Measurements from ENCODE around the gene GYG1.

Gene GYG1

DNA sequence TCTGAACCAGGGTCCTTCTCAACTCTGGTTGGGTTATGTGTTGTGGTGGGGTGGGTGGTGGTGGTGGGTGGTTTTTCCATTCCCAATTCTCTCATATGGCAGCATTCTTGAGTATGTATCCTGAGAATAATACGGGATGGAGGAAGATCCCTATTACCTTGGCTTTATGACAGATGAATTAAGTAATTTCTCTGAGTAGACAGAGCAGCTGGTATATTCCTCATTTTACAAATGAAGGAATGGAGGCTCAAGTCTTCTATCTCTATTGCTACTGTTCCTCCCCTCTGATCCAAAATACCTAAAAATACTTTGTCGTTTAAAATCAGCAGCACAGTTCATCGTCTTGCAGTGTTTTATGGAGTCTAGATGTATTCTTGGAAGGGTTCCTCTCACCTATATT is 10.4 kb downstream of the GYG1 start:
- no peak overlapping the region for H3K4me3 ChIP-seq (ENCODE audit: low read depth, low read length)
- DNase-seq (ENCODE audit: low read depth) = no peak
- TF ChIP-seq POLR2A (IDR thresholded peaks at IDR 0.05; ENCODE audit: extremely low read depth, insufficient read length) = no peak
- TF ChIP-seq, protein P1, sequence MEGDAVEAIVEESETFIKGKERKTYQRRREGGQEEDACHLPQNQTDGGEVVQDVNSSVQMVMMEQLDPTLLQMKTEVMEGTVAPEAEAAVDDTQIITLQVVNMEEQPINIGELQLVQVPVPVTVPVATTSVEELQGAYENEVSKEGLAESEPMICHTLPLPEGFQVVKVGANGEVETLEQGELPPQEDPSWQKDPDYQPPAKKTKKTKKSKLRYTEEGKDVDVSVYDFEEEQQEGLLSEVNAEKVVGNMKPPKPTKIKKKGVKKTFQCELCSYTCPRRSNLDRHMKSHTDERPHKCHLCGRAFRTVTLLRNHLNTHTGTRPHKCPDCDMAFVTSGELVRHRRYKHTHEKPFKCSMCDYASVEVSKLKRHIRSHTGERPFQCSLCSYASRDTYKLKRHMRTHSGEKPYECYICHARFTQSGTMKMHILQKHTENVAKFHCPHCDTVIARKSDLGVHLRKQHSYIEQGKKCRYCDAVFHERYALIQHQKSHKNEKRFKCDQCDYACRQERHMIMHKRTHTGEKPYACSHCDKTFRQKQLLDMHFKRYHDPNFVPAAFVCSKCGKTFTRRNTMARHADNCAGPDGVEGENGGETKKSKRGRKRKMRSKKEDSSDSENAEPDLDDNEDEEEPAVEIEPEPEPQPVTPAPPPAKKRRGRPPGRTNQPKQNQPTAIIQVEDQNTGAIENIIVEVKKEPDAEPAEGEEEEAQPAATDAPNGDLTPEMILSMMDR (IDR thresholded peaks at IDR 0.05; ENCODE audit: low read depth, low read length) = no peak
- TF ChIP-seq, protein P2, sequence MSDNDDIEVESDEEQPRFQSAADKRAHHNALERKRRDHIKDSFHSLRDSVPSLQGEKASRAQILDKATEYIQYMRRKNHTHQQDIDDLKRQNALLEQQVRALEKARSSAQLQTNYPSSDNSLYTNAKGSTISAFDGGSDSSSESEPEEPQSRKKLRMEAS (IDR thresholded peaks at IDR 0.05; ENCODE audit: low read depth, low read length) = no peak
- no peak for TF ChIP-seq MYC (IDR thresholded peaks at IDR 0.05; ENCODE audit: low read depth, low read length)

DNA sequence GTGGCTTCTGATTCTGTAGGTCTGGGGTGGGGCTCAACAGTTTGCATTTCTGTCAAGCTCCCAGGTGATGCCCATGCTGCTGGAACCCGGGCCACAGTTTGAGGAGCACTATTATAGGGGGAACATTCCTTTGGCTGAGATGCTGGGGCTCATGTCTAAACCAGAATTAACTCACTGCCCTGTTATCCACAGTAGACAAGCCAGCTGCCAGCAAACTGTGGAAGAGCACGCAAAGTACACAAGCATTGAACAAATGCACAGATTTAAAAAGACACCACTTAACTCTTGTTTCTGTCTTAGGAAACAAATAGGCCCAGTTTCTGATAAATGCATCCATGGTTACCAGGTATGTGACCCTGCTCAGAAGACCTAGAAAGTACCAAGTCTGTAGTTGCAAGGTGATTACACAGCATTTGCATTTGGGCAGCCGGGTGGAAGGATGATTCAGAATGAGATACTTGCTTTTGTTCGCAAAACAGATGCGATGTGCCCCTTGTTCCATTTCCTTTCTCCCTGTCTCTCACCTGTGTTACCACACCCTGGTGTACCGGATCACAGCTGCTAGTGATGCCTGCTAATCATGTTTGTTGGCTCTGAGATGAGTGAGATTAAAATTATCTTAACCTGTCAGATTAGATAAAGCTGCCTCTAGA is 12.4 kb downstream of the GYG1 start:
- TF ChIP-seq, protein P2 (IDR thresholded peaks at IDR 0.05; ENCODE audit: low read depth, low read length) = no peak
- no peak for TF ChIP-seq POLR2A (IDR thresholded peaks at IDR 0.05; ENCODE audit: extremely low read depth, insufficient read length)
- TF ChIP-seq MYC (IDR thresholded peaks at IDR 0.05; ENCODE audit: low read depth, low read length) = no peak
- TF ChIP-seq, protein P1 (IDR thresholded peaks at IDR 0.05; ENCODE audit: low read depth, low read length) = no peak
- no peak for DNase-seq (ENCODE audit: low read depth)
- no peak overlapping the region for H3K4me3 ChIP-seq (ENCODE audit: low read depth, low read length)

DNA sequence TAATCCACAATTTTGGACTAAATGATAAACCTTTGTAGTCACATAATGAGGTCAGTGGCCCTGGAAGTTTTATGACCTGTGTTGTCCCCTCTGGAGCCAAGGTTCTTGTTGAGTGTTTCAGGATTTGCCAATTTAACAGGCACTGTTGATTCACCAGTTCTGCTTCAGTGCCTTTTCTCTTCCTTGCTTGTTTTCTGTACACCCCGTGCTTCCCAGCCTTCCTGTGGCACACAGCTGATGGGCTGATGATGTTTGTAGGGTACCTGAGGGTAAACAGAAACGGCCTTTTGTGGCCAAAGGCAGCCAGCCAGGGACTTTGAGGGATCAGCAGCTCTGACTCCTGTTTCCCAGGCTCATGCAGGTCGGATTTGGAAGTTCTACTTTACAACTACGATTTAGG is 13.3 kb downstream of the GYG1 start:
- TF ChIP-seq POLR2A (IDR thresholded peaks at IDR 0.05; ENCODE audit: extremely low read depth, insufficient read length) (no peak), MYC (IDR thresholded peaks at IDR 0.05; ENCODE audit: low read depth, low read length) (no peak)
- TF ChIP-seq, protein P2 (IDR thresholded peaks at IDR 0.05; ENCODE audit: low read depth, low read length) = no peak
- TF ChIP-seq, protein P1 (IDR thresholded peaks at IDR 0.05; ENCODE audit: low read depth, low read length) = no peak
- no peak for DNase-seq (ENCODE audit: low read depth)
- no peak overlapping the region for H3K4me3 ChIP-seq (ENCODE audit: low read depth, low read length)

DNA sequence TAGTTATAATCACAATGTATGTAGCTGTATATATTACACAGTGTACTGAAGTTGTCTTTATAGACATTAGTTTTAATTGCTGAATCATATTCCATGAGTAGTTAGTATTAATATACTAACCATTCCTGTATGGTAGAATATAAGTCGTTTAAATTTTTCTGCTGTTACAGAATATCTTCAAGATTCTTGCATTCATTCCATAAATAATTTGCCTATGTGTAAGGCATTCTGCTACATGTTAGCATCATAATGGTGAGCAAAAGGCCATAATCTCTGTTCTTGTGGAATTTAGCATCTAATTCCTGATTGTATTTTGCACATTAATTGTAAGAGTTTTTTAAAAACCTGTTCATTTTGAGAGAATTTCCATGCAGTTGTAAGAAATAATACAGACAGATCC is 14.1 kb downstream of the GYG1 start:
- no peak for DNase-seq (ENCODE audit: low read depth)
- no peak overlapping the region for H3K4me3 ChIP-seq (ENCODE audit: low read depth, low read length)
- TF ChIP-seq, protein P1 (IDR thresholded peaks at IDR 0.05; ENCODE audit: low read depth, low read length) = no peak
- TF ChIP-seq, protein P2 (IDR thresholded peaks at IDR 0.05; ENCODE audit: low read depth, low read length) = no peak
- TF ChIP-seq MYC (IDR thresholded peaks at IDR 0.05; ENCODE audit: low read depth, low read length) = no peak
- TF ChIP-seq POLR2A (IDR thresholded peaks at IDR 0.05; ENCODE audit: extremely low read depth, insufficient read length) = no peak

DNA sequence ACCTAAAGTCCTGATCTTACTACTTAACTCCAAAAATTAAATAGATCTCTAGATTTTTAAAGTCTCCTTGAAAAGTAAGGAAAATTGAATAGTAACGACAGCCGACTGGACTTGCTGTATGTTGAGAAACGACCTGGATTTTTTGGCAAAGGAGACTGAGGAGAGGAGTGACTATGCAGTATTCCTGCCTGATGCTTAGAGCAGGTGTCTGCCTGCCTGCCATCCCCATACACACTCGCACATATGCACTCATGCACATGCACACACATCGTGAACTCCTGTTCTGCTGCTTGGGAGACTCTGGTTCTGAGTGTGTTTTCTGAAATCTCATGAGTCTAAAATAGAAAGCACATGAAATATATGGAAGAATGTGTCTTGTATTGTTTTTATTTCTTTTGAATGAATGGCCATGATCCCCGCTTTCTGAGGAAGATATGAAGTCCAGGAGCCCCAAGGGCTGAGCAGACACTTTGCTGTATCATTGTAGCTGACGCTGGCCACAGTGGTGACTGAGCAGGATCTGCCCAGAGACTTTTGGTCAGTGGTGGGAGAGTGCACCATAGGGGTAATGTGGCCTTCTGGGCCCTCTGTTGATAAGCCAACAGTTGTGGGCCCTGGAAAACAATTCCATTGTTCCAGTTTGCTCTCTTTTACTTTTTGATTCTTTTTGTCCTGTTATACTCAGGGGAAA is 16.4 kb downstream of the GYG1 start:
- DNase-seq (ENCODE audit: low read depth) = no peak
- H3K4me3 ChIP-seq (ENCODE audit: low read depth, low read length) = no peak overlapping the region
- TF ChIP-seq, protein P2 (IDR thresholded peaks at IDR 0.05; ENCODE audit: low read depth, low read length) = no peak
- no peak for TF ChIP-seq MYC (IDR thresholded peaks at IDR 0.05; ENCODE audit: low read depth, low read length)
- no peak for TF ChIP-seq POLR2A (IDR thresholded peaks at IDR 0.05; ENCODE audit: extremely low read depth, insufficient read length)
- TF ChIP-seq, protein P1 (IDR thresholded peaks at IDR 0.05; ENCODE audit: low read depth, low read length) = no peak

All from NB4 (cell line).